Keratinocyte (primary cell): ENCODE results near the gene CKAP4.

Experiments used
- EZH2 ChIP-seq: IDR thresholded peaks from one replicate; pipeline ENCODE4 v1.6.1; 2012; ENCODE audit warnings: inconsistent platforms, mild to moderate bottlenecking, low read length, moderate library complexity
- TF ChIP-seq, protein P1 (sequence below), 3 experiments: IDR thresholded peaks in 1 of 3; conservative IDR thresholded peaks in 1 of 3; optimal IDR thresholded peaks in 1 of 3; 2 replicates in 2 of 3; 3 replicates in 1 of 3; pipeline versions ENCODE3 to v1.5.1; 2011; ENCODE audit warnings: low read length in 3 of 3, mild to moderate bottlenecking in 3 of 3, moderate library complexity in 2 of 3, control low read depth in 1 of 3, inconsistent platforms in 1 of 3; ENCODE audit not compliant: insufficient read depth in 2 of 3; ENCODE audit errors: extremely low read depth in 1 of 3

DNA sequence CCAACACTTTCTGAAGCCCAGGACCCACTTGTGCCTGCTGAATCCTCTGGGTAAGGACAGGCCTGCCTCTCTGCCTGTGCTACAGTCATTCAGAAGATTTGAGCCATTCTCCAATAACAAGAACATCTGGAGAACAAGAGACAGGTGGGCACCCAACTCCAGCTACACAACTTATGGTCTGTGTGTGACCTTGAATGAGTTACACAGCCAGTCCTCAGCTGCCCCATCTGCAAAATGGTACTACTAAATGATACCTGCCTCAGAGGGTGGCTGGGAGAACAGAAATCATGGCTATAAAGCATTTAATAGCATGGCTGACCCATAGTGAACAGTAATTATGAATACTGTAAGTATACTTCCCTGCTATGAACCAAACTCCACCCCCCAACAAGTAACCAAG lies 4.2 kb downstream of the CKAP4 start:
- TF ChIP-seq, protein P1, sequence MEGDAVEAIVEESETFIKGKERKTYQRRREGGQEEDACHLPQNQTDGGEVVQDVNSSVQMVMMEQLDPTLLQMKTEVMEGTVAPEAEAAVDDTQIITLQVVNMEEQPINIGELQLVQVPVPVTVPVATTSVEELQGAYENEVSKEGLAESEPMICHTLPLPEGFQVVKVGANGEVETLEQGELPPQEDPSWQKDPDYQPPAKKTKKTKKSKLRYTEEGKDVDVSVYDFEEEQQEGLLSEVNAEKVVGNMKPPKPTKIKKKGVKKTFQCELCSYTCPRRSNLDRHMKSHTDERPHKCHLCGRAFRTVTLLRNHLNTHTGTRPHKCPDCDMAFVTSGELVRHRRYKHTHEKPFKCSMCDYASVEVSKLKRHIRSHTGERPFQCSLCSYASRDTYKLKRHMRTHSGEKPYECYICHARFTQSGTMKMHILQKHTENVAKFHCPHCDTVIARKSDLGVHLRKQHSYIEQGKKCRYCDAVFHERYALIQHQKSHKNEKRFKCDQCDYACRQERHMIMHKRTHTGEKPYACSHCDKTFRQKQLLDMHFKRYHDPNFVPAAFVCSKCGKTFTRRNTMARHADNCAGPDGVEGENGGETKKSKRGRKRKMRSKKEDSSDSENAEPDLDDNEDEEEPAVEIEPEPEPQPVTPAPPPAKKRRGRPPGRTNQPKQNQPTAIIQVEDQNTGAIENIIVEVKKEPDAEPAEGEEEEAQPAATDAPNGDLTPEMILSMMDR (optimal IDR thresholded peaks at IDR 0.05 in 1 of 3, IDR thresholded peaks at IDR 0.05 in 1 of 3, conservative IDR thresholded peaks at IDR 0.05 in 1 of 3; ENCODE audit: extremely low read depth in 1 of 3, insufficient read depth in 2 of 3, low read length in 3 of 3): no peak
- TF ChIP-seq EZH2: no peak
